ENCODE measurements around the gene ZNF579.
"Not testable (repeated sequence)": the region's sequence is repeated elsewhere in the genome, so short reads cannot be mapped to it uniquely, and the experiment has no call there.

ZNF579 gene

DNA sequence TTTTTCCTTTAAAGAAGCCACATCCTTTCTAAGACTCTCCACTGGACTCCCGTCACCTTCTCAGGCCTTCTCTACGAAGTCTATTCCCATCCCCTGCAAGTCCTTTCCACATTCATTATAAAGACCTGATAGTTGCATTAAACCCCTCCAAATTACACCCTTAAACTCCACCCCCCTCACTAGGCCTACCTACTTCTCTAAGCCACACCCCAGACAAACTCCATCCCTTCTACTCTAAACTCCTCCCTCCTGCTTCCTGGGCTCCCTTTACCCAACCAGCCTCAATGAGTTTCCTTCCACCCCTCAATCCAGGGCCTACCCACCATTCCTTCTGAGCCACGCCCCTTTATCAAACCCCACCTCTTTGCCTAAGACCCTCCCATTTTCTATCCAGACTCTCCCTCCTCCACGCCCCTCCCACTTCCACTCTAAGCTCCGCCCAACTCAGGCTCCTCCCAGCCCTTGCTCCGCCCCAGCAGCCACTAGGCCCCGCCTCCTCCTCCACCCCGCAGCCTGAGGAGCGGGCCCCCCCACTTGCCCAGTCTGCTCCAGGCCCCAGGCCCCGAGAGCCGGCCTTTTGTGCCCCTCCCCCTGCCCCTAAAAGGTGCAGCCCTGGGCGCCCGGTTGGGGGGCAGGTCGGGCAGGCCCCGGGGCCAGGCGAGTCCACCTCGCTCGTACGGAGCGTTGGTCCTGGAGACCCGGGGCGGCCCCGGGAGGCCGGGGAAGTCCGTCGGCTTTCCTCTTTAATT, 18.2 kb upstream of the ZNF579 start:
- peak overlapping the region; percentile 57 to 99 (median 97) for H3K27ac ChIP-seq
- H3K4me3 ChIP-seq, result peak overlapping the region; percentile 60 to 94 (median 72)

DNA sequence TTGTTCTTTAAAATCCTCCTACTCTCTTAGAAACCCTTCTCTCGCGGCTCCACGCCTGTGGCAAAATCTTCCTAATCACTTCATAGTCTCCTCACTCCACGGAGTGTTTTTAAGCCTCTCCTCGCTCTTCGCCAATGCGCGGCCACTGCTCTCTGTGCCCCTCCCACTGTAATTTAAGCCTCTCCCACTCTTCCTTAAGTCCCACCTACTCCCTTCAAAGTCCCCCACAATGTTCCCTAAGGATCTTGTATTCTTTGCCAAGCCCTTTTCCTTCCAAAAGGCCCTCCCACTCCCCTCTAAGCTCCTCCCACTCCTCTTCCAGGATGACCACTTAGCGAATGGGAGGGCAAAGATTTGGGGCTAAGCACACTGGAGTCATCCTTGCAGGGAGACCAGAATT, 17.4 kb upstream of the ZNF579 start:
- H3K27ac ChIP-seq, result no peak overlapping the region
- no peak overlapping the region for H3K4me3 ChIP-seq

DNA sequence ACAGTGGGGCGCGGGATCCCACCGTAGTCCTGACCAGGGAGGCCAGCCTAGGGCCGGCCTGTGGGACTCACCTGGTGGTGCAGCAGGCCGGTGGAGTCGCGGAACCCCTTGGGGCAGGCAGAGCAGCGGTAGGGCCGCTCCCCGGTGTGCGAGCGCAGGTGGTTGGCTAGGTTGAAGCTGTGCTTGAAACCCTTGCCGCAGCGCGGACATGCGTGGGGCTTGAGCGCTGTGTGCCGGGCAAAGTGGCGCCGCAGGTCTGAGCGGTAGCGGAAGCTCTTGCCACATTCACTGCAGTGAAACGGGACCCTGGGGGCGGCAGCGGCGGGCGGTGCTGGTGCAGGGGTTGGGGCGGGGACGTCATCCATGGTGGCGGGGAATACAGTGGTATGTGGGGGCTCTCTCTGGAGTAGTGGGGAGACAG, 16.9 kb upstream of the ZNF579 start:
- no peak overlapping the region for H3K4me3 ChIP-seq
- no peak overlapping the region for H3K27ac ChIP-seq

GRCh38 chr19:55596304-55596703, 15.7 kb upstream of the ZNF579 start:
- H3K4me3 ChIP-seq, result no peak overlapping the region
- H3K27ac ChIP-seq, result no peak overlapping the region

DNA sequence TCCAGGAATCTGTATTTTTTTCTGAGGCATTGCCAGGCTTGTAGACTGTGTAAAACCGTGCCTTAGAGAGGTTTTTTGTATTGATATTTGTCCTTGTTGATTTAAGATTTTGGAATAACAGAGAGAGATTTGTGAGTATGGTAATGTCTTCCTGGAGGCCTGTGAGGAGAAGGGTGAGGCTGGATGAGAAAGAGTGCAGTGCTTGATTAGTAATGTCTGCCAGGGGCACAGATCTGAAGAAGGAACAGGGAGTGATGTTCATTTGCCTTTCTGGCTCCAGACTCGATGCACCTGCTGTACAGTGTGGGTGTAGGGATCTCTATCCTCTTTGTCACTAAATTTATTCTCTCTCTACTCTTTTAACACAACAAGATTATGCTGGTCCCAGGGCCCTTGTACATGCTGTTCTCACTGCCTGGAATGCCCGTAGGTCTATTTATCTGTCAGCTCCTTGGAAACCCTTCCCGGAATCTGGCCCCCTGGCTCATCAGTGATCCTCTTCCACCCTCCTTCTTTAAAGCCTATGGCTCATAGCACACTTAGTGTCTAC, 14.4 kb upstream of the ZNF579 start:
- Histone ChIP-seq H3K27ac (no peak overlapping the region), H3K4me3 (no peak overlapping the region)

DNA sequence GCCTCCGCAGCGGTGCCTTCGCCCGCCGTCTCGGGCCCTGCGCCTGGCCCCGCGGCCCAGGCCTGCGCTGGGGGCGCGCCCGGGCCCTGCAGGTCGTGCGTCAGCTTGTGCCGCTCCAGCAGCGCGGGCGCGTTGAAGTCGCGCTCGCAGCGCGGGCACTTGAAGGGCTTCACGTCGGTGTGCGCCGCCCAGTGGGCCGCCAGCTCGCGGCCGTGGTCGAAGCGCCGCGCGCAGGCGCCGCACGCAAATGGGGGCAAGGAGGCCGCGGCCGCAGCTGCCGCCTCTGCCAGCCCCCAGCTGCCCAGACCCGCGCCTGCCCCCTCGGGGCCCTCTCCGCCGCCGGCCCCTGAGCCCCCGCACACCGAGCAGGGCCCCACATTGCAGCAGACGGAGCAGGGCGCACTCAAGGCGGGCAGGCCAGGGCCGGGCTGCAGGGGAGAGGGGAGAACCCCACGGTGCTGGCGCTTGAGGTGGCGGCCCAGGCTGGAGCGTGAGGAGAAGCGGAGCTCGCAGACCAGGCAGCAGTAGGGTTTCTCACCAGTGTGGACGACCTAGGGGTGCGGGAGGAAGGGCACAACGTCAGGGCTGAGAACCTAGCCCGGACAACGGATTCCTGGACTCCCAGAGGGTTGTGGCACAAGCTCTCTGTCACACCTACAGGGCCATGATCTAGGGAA, 12.6 kb upstream of the ZNF579 start:
- no peak overlapping the region for H3K4me3 ChIP-seq
- no peak overlapping the region for H3K27ac ChIP-seq

GRCh38 chr19:55592391-55593090, 11.9 kb upstream of the ZNF579 start:
- no peak overlapping the region for H3K4me3 ChIP-seq
- H3K27ac ChIP-seq, result no peak overlapping the region

- no peak overlapping the region for H3K4me3 ChIP-seq
- H3K27ac ChIP-seq, result no peak overlapping the region
Observed at GRCh38 chr19:55591555-55591954, 10.9 kb upstream of the ZNF579 start.

DNA sequence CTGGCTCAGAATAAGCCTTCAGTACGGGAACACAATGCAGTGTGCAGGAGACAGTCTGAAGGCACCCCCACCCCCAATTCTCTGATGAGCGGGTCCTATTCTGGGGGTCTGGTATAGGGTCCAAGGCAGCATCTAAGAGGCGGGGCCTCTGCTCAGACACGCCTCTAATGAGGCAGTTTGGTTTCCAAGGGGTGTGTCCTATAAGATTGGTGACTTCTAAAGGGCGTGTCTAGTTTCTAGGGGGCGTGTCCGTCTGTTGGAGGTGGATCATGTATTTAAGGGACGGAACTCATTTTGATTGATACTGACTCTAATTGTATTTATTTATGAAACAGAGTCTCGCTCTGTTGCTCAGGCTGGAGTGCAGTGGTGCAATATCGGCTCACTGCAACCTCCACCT, 10.0 kb upstream of the ZNF579 start:
- no peak overlapping the region for H3K4me3 ChIP-seq

DNA sequence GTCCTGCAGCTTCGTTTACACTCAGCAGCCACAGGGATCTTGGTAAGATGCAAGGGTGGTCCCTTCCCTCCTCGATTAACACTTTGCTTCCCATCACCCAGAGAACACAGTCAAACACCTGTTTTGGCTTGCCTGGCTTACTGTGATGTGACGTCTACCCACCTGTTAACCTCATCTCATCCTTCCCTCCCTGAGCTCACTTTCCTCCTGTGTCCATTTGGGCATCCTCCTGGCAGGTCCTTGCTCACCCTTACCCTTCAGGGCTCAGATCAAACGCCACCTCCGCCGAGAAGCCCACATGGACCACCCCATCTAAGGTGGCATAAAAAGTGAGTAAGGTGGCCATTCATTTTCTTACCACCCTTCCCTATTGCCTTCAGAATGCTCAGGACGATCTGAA, 9.5 kb upstream of the ZNF579 start:
- Histone ChIP-seq H3K27ac (no peak overlapping the region), H3K4me3 (no peak overlapping the region)

More for the DNA sequence above, 10.0 kb upstream of the ZNF579 start:
- no peak overlapping the region for H3K27ac ChIP-seq

DNA sequence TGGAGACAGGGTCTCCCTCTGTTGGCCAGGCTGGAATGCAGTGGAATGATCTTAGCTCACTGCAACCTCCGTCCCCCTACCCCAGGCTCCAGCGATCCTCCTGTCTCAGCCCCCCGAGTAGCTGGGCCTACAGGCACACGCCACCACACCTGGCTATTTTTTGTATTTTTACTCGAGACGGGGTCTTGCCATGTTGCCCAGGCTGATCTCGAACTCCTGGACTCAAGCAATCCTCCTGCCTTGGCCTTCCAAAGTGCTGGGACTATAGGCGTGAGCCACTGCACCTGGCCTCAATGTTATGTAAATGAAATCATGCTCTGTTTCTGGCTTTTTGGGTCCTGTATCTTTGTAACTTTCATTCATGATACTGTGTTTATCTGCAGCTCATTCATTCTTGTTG, 8.1 kb upstream of the ZNF579 start:
- Histone ChIP-seq H3K27ac (no peak overlapping the region), H3K4me3 (no peak overlapping the region)

GRCh38 chr19:55586976-55587668, 6.5 kb upstream of the ZNF579 start:
- peak overlapping the region; percentile 7 to 33 (median 20) for H3K4me3 ChIP-seq
- H3K27ac ChIP-seq, result peak overlapping the region in 1 of 21 experiments; percentile 14

GRCh38 chr19:55585658-55586339, 5.2 kb upstream of the ZNF579 start:
- peak overlapping the region in 4 of 21 experiments; percentile 2 to 67 (median 18) for H3K27ac ChIP-seq
- H3K4me3 ChIP-seq, result peak overlapping the region in 4 of 7 experiments; percentile 10 to 11 (median 10)

DNA sequence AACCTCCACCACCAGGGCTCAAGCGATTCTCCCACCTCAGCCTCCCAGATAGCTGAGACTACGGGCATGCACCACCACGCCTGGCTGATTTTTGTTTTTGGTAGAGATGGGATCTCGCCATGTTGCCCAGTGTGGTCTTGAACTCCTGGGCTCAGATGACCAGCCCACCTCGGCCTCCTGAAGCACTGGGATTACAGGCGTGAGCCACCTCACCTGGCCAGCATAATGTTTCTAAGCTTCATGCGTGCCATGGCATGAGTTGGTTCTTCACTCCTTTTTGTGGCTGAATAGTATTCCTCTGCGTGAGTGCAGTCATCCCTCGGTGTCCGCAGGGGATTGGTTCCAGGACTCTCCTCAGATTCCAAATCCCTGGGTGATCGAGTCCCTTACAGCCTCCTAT, 4.2 kb upstream of the ZNF579 start:
- Histone ChIP-seq H3K4me3 (no peak overlapping the region), H3K27ac (no peak overlapping the region)

DNA sequence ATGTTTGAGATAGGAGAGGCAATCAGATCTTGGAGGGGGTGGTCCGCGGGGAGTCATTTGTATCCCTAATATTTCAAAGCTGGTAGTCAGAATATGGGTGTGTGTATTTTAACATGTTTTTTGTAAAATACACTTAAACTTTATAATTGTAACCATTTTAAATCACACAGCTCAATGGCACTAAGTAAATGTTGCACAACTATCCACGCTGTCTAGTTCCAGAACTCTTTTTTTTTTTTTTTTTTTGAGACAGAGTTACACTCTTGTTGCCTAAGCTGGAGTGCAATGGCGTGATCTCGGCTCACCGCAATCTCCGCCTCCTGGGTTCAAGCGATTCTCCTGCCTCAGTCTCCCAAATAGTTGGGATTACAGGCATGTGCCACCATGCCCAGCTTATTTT, 3.2 kb upstream of the ZNF579 start:
- not testable (repeated sequence) for H3K27ac ChIP-seq, H3K4me3 ChIP-seq

- H3K27ac ChIP-seq, result peak overlapping the region in 1 of 21 experiments; percentile 30
- H3K4me3 ChIP-seq, result not testable (repeated sequence)
Observed at GRCh38 chr19:55582284-55582683, 1.6 kb upstream of the ZNF579 start.

- Histone ChIP-seq H3K4me3 (no peak overlapping the region), H3K27ac (peak overlapping the region in 2 of 21 experiments; percentile 30 to 94)
Observed at GRCh38 chr19:55581823-55582223, 1.2 kb upstream of the ZNF579 start.

GRCh38 chr19:55581145-55581822, 636 bp upstream of the ZNF579 start:
- Histone ChIP-seq H3K4me3 (peak overlapping the region; percentile 57 to 92 (median 78)), H3K27ac (peak overlapping the region; percentile 37 to 97 (median 88))

Data from skin epidermis (tissue), 12 donors.